Measurements from ENCODE around the gene ACACA.
"Not testable (repeated sequence)": the region's sequence is repeated elsewhere in the genome, so short reads cannot be mapped to it uniquely, and the experiment has no call there.

ACACA gene

DNA sequence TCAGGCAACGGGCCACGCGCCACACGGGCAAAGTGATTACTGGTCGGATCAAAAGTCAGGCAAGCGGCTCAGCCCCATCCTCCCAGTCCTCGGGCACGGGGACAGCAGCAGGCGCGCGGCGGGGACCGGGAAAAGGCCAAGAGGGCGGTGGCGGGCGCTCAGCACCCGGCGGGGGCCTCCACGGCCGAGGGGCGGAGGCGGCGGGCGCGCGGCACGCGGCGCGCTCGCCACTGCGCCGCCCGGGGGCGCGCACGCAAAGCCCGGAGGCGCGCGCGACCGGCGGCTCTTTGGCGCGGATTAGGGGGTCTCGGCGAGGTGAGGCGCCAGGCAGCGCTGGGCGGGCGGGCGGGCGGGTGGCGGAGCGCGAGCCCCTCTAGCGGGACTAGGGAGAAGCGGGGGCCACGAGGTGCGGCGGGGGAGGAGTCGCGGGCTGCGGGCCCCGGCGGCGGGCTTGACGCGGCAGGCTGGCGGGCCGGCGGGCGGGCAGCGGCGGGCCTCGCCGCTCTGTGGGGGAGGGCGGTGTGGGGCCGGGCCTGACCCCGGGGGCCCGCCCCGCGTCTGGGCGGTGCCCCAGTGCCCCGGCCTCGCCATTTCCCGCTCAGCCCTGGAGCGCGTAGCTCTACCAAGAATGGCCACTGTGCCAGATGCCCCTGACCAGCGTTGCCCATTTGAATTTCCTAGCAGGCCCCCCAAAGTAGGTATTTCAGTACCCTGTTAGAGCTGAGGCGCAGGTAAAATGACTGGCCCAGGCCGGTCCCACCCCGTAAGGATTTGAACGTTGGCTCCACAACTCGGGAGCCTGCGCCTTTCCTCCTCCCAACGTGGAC is at the start of gene ACACA, which contains the start of gene TADA2A:
Gene ACACA (minus strand): TSS at position 202 of the 827 bp plus-strand sequence. CDS start 537 bp downstream, outside the sequence.
Gene TADA2A (plus strand): TSS at position 252 of the 827 bp plus-strand sequence. CDS start 4,480 bp downstream, outside the sequence.
- peak within 1 kb of the TSS; percentile 84 to 94 for H3K27ac ChIP-seq
- peaks cover 9 to 10% (median 9%) of the 10 kb centered on the region in 3 donors for H3K36me3 ChIP-seq
- peaks cover 0 to 23% (median 12%) of the 10 kb centered on the region in 4 donors for H3K4me1 ChIP-seq
- peak in 1 of 2 experiments; percentile 27 for TF ChIP-seq CTCF (IDR thresholded peaks at IDR 0.05)
- peak within 1 kb of the TSS; percentile 76 to 82 for H3K4me3 ChIP-seq
- peak; percentile 71 to 87 for DNase-seq
- H3K27me3 ChIP-seq = no peaks in the 10 kb centered on the region
- H3K9me3 ChIP-seq = no peaks in the 10 kb centered on the region
- intact Hi-C loops (cut with DNase I; ENCODE audit: low total_unique reads) = loop anchor here (5.0 kb wide), 1 partner anchor 50 kb away; no protein-coding TSS in a partner anchor

DNA sequence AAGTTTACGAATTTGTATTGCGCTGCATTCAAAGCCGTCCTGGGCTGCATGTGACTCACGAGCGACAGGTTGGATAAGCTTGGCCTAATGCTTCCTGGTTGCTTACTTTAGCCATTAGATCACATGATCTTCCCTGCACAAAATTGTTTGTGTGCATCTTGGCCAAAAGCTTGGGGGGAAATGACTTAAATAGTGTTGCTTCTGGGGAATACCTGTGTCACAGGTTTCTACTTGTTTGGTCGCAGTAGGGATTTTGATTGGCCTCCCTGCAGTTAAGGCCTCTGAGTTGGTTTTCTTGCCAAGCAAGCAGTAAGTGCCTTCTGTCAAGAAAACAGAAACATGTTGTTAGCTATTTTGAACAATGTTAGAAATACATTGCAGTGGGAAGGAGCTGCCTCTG is 43.5 kb upstream of the ACACA start:
- DNase-seq = no peak
- H3K27me3 ChIP-seq = no peaks in the 10 kb centered on the region
- no peaks in the 10 kb centered on the region for H3K9me3 ChIP-seq
- H3K27ac ChIP-seq = no peak overlapping the region
- no peak overlapping the region for H3K4me3 ChIP-seq
- H3K36me3 ChIP-seq = peaks cover 18 to 33% (median 27%) of the 10 kb centered on the region in 3 donors
- H3K4me1 ChIP-seq = no peaks in the 10 kb centered on the region
- intact Hi-C loops (cut with DNase I; ENCODE audit: low total_unique reads) = no loop called here
- TF ChIP-seq CTCF (IDR thresholded peaks at IDR 0.05) = no peak

- H3K4me1 ChIP-seq = no peaks in the 10 kb centered on the region
- H3K36me3 ChIP-seq = peaks cover 34 to 56% (median 51%) of the 10 kb centered on the region in 3 donors
- no peak overlapping the region for H3K27ac ChIP-seq
- intact Hi-C loops (cut with DNase I; ENCODE audit: low total_unique reads) = no loop called here
- no peak for TF ChIP-seq CTCF (IDR thresholded peaks at IDR 0.05)
- H3K4me3 ChIP-seq = no peak overlapping the region
- no peaks in the 10 kb centered on the region for H3K9me3 ChIP-seq
- H3K27me3 ChIP-seq = no peaks in the 10 kb centered on the region
- no peak for DNase-seq
Observed at GRCh38 chr17:37447641-37448040, 41.0 kb upstream of the ACACA start.

DNA sequence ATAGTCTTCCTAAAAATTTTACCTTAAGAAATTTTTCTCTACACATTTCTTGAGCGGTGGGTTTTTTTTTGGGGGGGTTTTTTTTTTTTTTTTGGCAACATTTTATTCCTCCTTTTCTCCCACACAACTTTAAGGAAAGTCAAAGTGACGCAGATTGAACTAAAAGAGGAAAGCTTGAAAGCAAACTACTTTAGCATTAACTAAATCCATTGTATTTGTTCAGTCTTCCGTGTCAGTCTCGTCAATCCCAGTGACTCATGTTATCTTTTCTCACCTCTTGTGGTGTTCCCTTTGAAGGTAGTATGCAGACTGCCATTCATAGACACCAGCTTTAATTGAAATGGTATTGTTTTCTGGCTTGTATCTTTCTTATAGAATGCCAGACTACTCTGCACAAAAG is 39.4 kb upstream of the ACACA start:
- no peak for DNase-seq
- intact Hi-C loops (cut with DNase I; ENCODE audit: low total_unique reads) = no loop called here

GRCh38 chr17:37441369-37442014 is 34.9 kb upstream of the ACACA start:
- DNase-seq; H3K4me3 ChIP-seq; intact Hi-C loops (cut with DNase I; ENCODE audit: low total_unique reads); H3K4me1 ChIP-seq; H3K9me3 ChIP-seq; H3K27me3 ChIP-seq; H3K27ac ChIP-seq: not testable (repeated sequence)
- peaks cover 66 to 88% (median 77%) of the 10 kb centered on the region in 3 donors for H3K36me3 ChIP-seq

More for the DNA sequence above, 39.4 kb upstream of the ACACA start:
- H3K27me3 ChIP-seq = no peaks in the 10 kb centered on the region
- no peaks in the 10 kb centered on the region for H3K4me1 ChIP-seq
- H3K36me3 ChIP-seq = peaks cover 46 to 72% (median 66%) of the 10 kb centered on the region in 3 donors
- no peak for TF ChIP-seq CTCF (IDR thresholded peaks at IDR 0.05)
- no peak overlapping the region for H3K27ac ChIP-seq
- no peaks in the 10 kb centered on the region for H3K9me3 ChIP-seq
- no peak overlapping the region for H3K4me3 ChIP-seq

DNA sequence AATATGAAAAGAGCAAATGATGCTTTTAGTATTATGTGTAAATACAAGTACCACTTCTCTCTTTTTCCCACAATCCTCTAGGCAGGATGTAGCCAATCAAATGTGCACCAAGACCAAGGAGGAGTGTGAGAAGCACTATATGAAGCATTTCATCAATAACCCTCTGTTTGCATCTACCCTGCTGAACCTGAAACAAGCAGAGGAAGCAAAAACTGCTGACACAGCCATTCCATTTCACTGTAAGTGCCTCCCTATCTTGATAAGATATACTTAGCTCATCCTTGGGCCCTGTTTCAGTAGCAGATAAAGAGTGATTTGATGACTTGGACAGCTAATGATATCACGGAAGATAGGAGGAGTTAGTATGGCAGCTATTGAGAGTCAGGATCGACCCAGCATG is 33.8 kb upstream of the ACACA start:
- Histone ChIP-seq H3K4me3 (no peak overlapping the region), H3K36me3 (peaks cover 66 to 83% (median 66%) of the 10 kb centered on the region in 3 donors), H3K9me3 (no peaks in the 10 kb centered on the region), H3K27ac (no peak overlapping the region), H3K4me1 (no peaks in the 10 kb centered on the region), H3K27me3 (no peaks in the 10 kb centered on the region)
- DNase-seq = no peak
- intact Hi-C loops (cut with DNase I; ENCODE audit: low total_unique reads) = no loop called here
- no peak for TF ChIP-seq CTCF (IDR thresholded peaks at IDR 0.05)
